Activated naive CD4-positive, alpha-beta T cell treated with anti-CD3 and anti-CD28 coated beads, Interleukin-2, amount 50 U/mL, for 24 hours (primary cell): ENCODE results near the gene PLEKHG1.
A peak's percentile ranks its signal among the peaks of the same experiment; 100 is the strongest.

Source experiments
- H3K27ac Mint-ChIP-seq: one replicate; pipeline ENCODE4 v1.8.0; 2021; ENCODE audit warnings: mild to moderate bottlenecking, mixed read lengths
- H3K27me3 Mint-ChIP-seq: one replicate; pipeline ENCODE4 v1.8.0; 2021; ENCODE audit warnings: mixed read lengths
- H3K36me3 Mint-ChIP-seq: one replicate; pipeline ENCODE4 v1.8.0; 2021; ENCODE audit warnings: mixed read lengths
- H3K4me1 Mint-ChIP-seq: one replicate; pipeline ENCODE4 v1.8.0; 2021; ENCODE audit warnings: mixed read lengths
- H3K4me3 Mint-ChIP-seq: one replicate; pipeline ENCODE4 v1.8.0; 2021; ENCODE audit warnings: mild to moderate bottlenecking, mixed read lengths
- H3K9me3 Mint-ChIP-seq: one replicate; pipeline ENCODE4 v1.8.0; 2021; ENCODE audit warnings: mixed read lengths

Gene PLEKHG1

GRCh38 chr6:150622941-150623874, 23.5 kb downstream of the PLEKHG1 start:
- no peaks in the 10 kb centered on the region for H3K36me3 Mint-ChIP-seq
- H3K4me1 Mint-ChIP-seq, result no peaks in the 10 kb centered on the region
- H3K27me3 Mint-ChIP-seq, result peaks cover 14% of the 10 kb centered on the region
- no peak overlapping the region for H3K4me3 Mint-ChIP-seq
- no peaks in the 10 kb centered on the region for H3K9me3 Mint-ChIP-seq
- no peak overlapping the region for H3K27ac Mint-ChIP-seq

GRCh38 chr6:150624191-150624590, 24.5 kb downstream of the PLEKHG1 start:
- no peak overlapping the region for H3K27ac Mint-ChIP-seq
- H3K27me3 Mint-ChIP-seq, result peaks cover 13% of the 10 kb centered on the region
- no peak overlapping the region for H3K4me3 Mint-ChIP-seq
- H3K36me3 Mint-ChIP-seq, result no peaks in the 10 kb centered on the region
- no peaks in the 10 kb centered on the region for H3K9me3 Mint-ChIP-seq
- H3K4me1 Mint-ChIP-seq, result no peaks in the 10 kb centered on the region

GRCh38 chr6:150625927-150626326, 26.2 kb downstream of the PLEKHG1 start:
- H3K27ac Mint-ChIP-seq, result no peak overlapping the region
- H3K9me3 Mint-ChIP-seq, result no peaks in the 10 kb centered on the region
- no peaks in the 10 kb centered on the region for H3K36me3 Mint-ChIP-seq
- H3K4me3 Mint-ChIP-seq, result no peak overlapping the region
- H3K4me1 Mint-ChIP-seq, result no peaks in the 10 kb centered on the region
- H3K27me3 Mint-ChIP-seq, result peaks cover 11% of the 10 kb centered on the region

- peaks cover 7% of the 10 kb centered on the region for H3K27me3 Mint-ChIP-seq
- H3K4me1 Mint-ChIP-seq, result peaks cover 11% of the 10 kb centered on the region
- H3K36me3 Mint-ChIP-seq, result no peaks in the 10 kb centered on the region
- H3K27ac Mint-ChIP-seq, result no peak overlapping the region
- no peaks in the 10 kb centered on the region for H3K9me3 Mint-ChIP-seq
- no peak overlapping the region for H3K4me3 Mint-ChIP-seq
Observed at GRCh38 chr6:150627154-150627553, 27.5 kb downstream of the PLEKHG1 start.

- H3K9me3 Mint-ChIP-seq, result no peaks in the 10 kb centered on the region
- peaks cover 7% of the 10 kb centered on the region for H3K27me3 Mint-ChIP-seq
- peaks cover 15% of the 10 kb centered on the region for H3K4me1 Mint-ChIP-seq
- H3K4me3 Mint-ChIP-seq, result no peak overlapping the region
- H3K36me3 Mint-ChIP-seq, result no peaks in the 10 kb centered on the region
- H3K27ac Mint-ChIP-seq, result no peak overlapping the region
Observed at GRCh38 chr6:150627585-150628025, 27.9 kb downstream of the PLEKHG1 start.

GRCh38 chr6:150628908-150629307, 29.2 kb downstream of the PLEKHG1 start:
- no peaks in the 10 kb centered on the region for H3K9me3 Mint-ChIP-seq
- H3K4me3 Mint-ChIP-seq, result no peak overlapping the region
- H3K27me3 Mint-ChIP-seq, result peaks cover 9% of the 10 kb centered on the region
- peaks cover 23% of the 10 kb centered on the region for H3K4me1 Mint-ChIP-seq
- no peaks in the 10 kb centered on the region for H3K36me3 Mint-ChIP-seq
- H3K27ac Mint-ChIP-seq, result no peak overlapping the region

- peak overlapping the region; percentile 31 for H3K4me3 Mint-ChIP-seq
- H3K27me3 Mint-ChIP-seq, result peaks cover 4% of the 10 kb centered on the region
- H3K9me3 Mint-ChIP-seq, result no peaks in the 10 kb centered on the region
- H3K4me1 Mint-ChIP-seq, result peaks cover 23% of the 10 kb centered on the region
- H3K36me3 Mint-ChIP-seq, result no peaks in the 10 kb centered on the region
- H3K27ac Mint-ChIP-seq, result peak overlapping the region; percentile 38
Observed at GRCh38 chr6:150631283-150631983, 31.7 kb downstream of the PLEKHG1 start.

- no peak overlapping the region for H3K27ac Mint-ChIP-seq
- H3K36me3 Mint-ChIP-seq, result no peaks in the 10 kb centered on the region
- peaks cover 23% of the 10 kb centered on the region for H3K4me1 Mint-ChIP-seq
Observed at GRCh38 chr6:150631984-150632642, 32.4 kb downstream of the PLEKHG1 start.

GRCh38 chr6:150632785-150633485, 33.2 kb downstream of the PLEKHG1 start:
- H3K4me1 Mint-ChIP-seq, result peaks cover 23% of the 10 kb centered on the region
- H3K27ac Mint-ChIP-seq, result peak overlapping the region; percentile 80

More at GRCh38 chr6:150631984-150632642, 32.4 kb downstream of the PLEKHG1 start:
- peaks cover 4% of the 10 kb centered on the region for H3K27me3 Mint-ChIP-seq
- no peaks in the 10 kb centered on the region for H3K9me3 Mint-ChIP-seq
- peak overlapping the region; percentile 37 for H3K4me3 Mint-ChIP-seq

GRCh38 chr6:150633486-150633834, 33.8 kb downstream of the PLEKHG1 start:
- no peak overlapping the region for H3K27ac Mint-ChIP-seq
- peaks cover 23% of the 10 kb centered on the region for H3K4me1 Mint-ChIP-seq
- no peaks in the 10 kb centered on the region for H3K9me3 Mint-ChIP-seq
- peaks cover 6% of the 10 kb centered on the region for H3K27me3 Mint-ChIP-seq
- no peaks in the 10 kb centered on the region for H3K36me3 Mint-ChIP-seq
- H3K4me3 Mint-ChIP-seq, result no peak overlapping the region

More at GRCh38 chr6:150632785-150633485, 33.2 kb downstream of the PLEKHG1 start:
- Mint-ChIP-seq H3K27me3 (peaks cover 4% of the 10 kb centered on the region), H3K36me3 (no peaks in the 10 kb centered on the region), H3K4me3 (peak overlapping the region; percentile 69), H3K9me3 (no peaks in the 10 kb centered on the region)

GRCh38 chr6:150634176-150634963, 34.7 kb downstream of the PLEKHG1 start:
- Mint-ChIP-seq H3K27ac (peak overlapping the region; percentile 2), H3K9me3 (no peaks in the 10 kb centered on the region), H3K4me1 (peaks cover 23% of the 10 kb centered on the region), H3K36me3 (no peaks in the 10 kb centered on the region), H3K4me3 (no peak overlapping the region), H3K27me3 (peaks cover 6% of the 10 kb centered on the region)

GRCh38 chr6:150634964-150635292, 35.2 kb downstream of the PLEKHG1 start:
- peaks cover 6% of the 10 kb centered on the region for H3K27me3 Mint-ChIP-seq
- H3K4me3 Mint-ChIP-seq, result no peak overlapping the region
- no peaks in the 10 kb centered on the region for H3K9me3 Mint-ChIP-seq
- H3K27ac Mint-ChIP-seq, result no peak overlapping the region
- peaks cover 23% of the 10 kb centered on the region for H3K4me1 Mint-ChIP-seq
- H3K36me3 Mint-ChIP-seq, result no peaks in the 10 kb centered on the region

GRCh38 chr6:150635906-150636514, 36.3 kb downstream of the PLEKHG1 start:
- Mint-ChIP-seq H3K36me3 (no peaks in the 10 kb centered on the region), H3K9me3 (no peaks in the 10 kb centered on the region), H3K27ac (no peak overlapping the region), H3K27me3 (peaks cover 12% of the 10 kb centered on the region), H3K4me1 (peaks cover 23% of the 10 kb centered on the region), H3K4me3 (no peak overlapping the region)

- no peak overlapping the region for H3K27ac Mint-ChIP-seq
- H3K27me3 Mint-ChIP-seq, result peaks cover 12% of the 10 kb centered on the region
- H3K9me3 Mint-ChIP-seq, result no peaks in the 10 kb centered on the region
- H3K4me3 Mint-ChIP-seq, result no peak overlapping the region
- no peaks in the 10 kb centered on the region for H3K36me3 Mint-ChIP-seq
- peaks cover 19% of the 10 kb centered on the region for H3K4me1 Mint-ChIP-seq
Observed at GRCh38 chr6:150636808-150637207, 37.1 kb downstream of the PLEKHG1 start.
